Sciatic nerve (tissue), 2 donors: ENCODE data around the gene SIRPB2. TPM values are rescaled to one million over a fixed set of nuclear protein-coding genes. Genes with fewer than 3 reads are reported as not detected.

ENCODE experiments used
- ATAC-seq: fragments of 200-7000 bp; cut with Tn5 transposase; one replicate; pipeline ENCODE4 v1.9.1; 2020; ENCODE audit warnings: mild to moderate bottlenecking, moderate library complexity
- DNase-seq: peaks from one replicate; pipeline ENCODE4 v3.0.0-alpha.2; 2020; ENCODE audit warnings: low spot score
- intact Hi-C: fragments of 100-400 bp; cut with DNase I; formaldehyde crosslinking; loops from one replicate; pipeline ENCODE4 v1.14.2; 2022
- total RNA-seq: library from RNA; stranded (reverse); fragmentation: NEBNext Ultra II Directional; extraction: Animal tissue kit (Norgen Biotek cat#: 25700); gene quantifications from one replicate; pipeline ENCODE4 v1.2.1, GENCODE V29; 2021
- donor health status: DM: no; HTN: no; CAD: no.
- donor health status: DM: no; HTN: no; CAD: no.

The SIRPB2 gene
- total RNA-seq, 1 donor from 2014 or later = 8.2 TPM

DNA sequence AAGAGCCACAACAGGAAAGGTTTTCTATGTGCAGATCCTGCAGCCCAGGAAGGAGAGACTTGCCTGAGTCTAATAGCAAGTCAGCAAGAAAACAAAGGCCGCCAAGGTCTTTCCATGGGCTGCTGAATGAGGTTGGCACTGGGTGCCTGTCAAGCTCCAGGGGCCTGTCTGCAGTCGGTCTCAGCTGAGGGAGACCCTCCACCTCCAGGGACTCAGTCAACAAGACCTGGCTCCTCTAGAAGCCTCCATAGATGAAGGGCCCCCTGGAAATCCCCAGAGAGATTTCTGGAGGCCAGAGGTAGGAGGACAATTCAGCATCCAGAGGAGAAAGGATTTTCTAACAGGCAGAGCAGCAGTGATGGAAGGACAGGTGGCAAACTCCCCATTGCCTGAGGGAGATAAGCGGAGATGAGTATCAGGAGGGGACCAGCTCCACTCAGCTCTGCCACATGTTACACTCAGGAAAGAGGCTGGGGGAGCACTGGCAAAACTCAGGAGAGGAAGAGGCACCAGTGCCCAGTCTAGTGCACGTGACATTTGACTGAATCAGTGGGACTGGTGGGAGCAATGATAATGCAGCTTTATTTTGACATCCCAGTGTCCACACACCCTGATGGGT, 64.9 kb downstream of the SIRPB2 start:
- no peak for DNase-seq

More for the DNA sequence above, 64.9 kb downstream of the SIRPB2 start:
- no peak for ATAC-seq
- intact Hi-C loops = no loop called here

Other genes with a start within 250 kb of the SIRPB2 start
- 4.9 TPM for gene SNPH, start 225.1 kb downstream of the SIRPB2 start, total RNA-seq
- gene SDCBP2, start 162.3 kb downstream of the SIRPB2 start, total RNA-seq = 5.9 TPM
- gene FKBP1A, start 98.4 kb downstream of the SIRPB2 start, total RNA-seq = 242 TPM
- 77.9 TPM for gene NSFL1C, start 24.6 kb downstream of the SIRPB2 start, total RNA-seq
- not detected for gene SIRPD, start 66.3 kb upstream of the SIRPB2 start, total RNA-seq
- gene SIRPB1, start 128.6 kb upstream of the SIRPB2 start, total RNA-seq = 6.6 TPM
- not detected for gene SIRPG, start 166.4 kb upstream of the SIRPB2 start, total RNA-seq